ENCODE data around the gene KRT222. TPM values are rescaled to one million over a fixed set of nuclear protein-coding genes. Genes with fewer than 3 reads are reported as not detected.

KRT222 gene
- total and polyA plus RNA-seq, 7 donors, result 0.35 to 5.0 (median 3.6) TPM; not detected in 1

- DNase-seq, result no peak
- no peaks in the 10 kb centered on the region for H3K9me3 ChIP-seq
- no peak overlapping the region for H3K4me3 ChIP-seq
- no peaks in the 10 kb centered on the region for H3K36me3 ChIP-seq
- TF ChIP-seq EP300 (IDR thresholded peaks at IDR 0.05) (no peak), POLR2AphosphoS5 (IDR thresholded peaks at IDR 0.05) (no peak), CTCF (IDR thresholded peaks at IDR 0.05) (no peak), POLR2A (IDR thresholded peaks at IDR 0.05) (no peak)
- intact Hi-C loops (cut with DNase I), result loop anchor here (10.0 kb wide), 1 partner anchor 1046 kb away; no protein-coding TSS in a partner anchor
- peaks cover 0 to 18% (median 8%) of the 10 kb centered on the region in 4 donors for H3K4me1 ChIP-seq
- H3K27me3 ChIP-seq, result peaks cover 0 to 36% (median 0%) of the 10 kb centered on the region in 3 donors
- WGBS, 2 donors, result 20 to 65% methylated on average over 16 of the region's 16 CpGs
- H3K27ac ChIP-seq, result peak overlapping the region in 1 of 4 donors; percentile 25
Observed at GRCh38 chr17:40618754-40619625, 46.0 kb downstream of the KRT222 start.

GRCh38 chr17:40617678-40618240, 47.2 kb downstream of the KRT222 start:
- 73 to 75% methylated on average over 11 of the region's 11 CpGs for WGBS, 2 donors
- Histone ChIP-seq H3K4me3 (no peak overlapping the region), H3K36me3 (no peaks in the 10 kb centered on the region), H3K4me1 (peaks cover 0 to 18% (median 8%) of the 10 kb centered on the region in 4 donors), H3K9me3 (no peaks in the 10 kb centered on the region), H3K27ac (peak overlapping the region in 2 of 4 donors; percentile 33 to 43), H3K27me3 (peaks cover 0 to 39% (median 0%) of the 10 kb centered on the region in 3 donors)
- no peak for DNase-seq
- intact Hi-C loops (cut with DNase I), result loop anchor here (10.0 kb wide), 1 partner anchor 1047 kb away; no protein-coding TSS in a partner anchor
- TF ChIP-seq POLR2A (IDR thresholded peaks at IDR 0.05) (no peak), POLR2AphosphoS5 (IDR thresholded peaks at IDR 0.05) (no peak), EP300 (IDR thresholded peaks at IDR 0.05) (no peak), CTCF (IDR thresholded peaks at IDR 0.05) (no peak)

- H3K27ac ChIP-seq, result no peak overlapping the region
- H3K9me3 ChIP-seq, result no peaks in the 10 kb centered on the region
- intact Hi-C loops (cut with DNase I), result loop anchor here (10.0 kb wide), 1 partner anchor 1048 kb away; no protein-coding TSS in a partner anchor
- H3K27me3 ChIP-seq, result peaks cover 0 to 39% (median 0%) of the 10 kb centered on the region in 3 donors
- TF ChIP-seq POLR2AphosphoS5 (IDR thresholded peaks at IDR 0.05), result no peak
- no peak for TF ChIP-seq CTCF (IDR thresholded peaks at IDR 0.05)
- no peak for TF ChIP-seq POLR2A (IDR thresholded peaks at IDR 0.05)
- TF ChIP-seq EP300 (IDR thresholded peaks at IDR 0.05), result no peak
- no peaks in the 10 kb centered on the region for H3K36me3 ChIP-seq
- no peak for DNase-seq
- H3K4me1 ChIP-seq, result peaks cover 0 to 18% (median 8%) of the 10 kb centered on the region in 4 donors
- no peak overlapping the region for H3K4me3 ChIP-seq
- WGBS, 2 donors, result 65 to 66% methylated on average over 3 of the region's 3 CpGs
Observed at GRCh38 chr17:40616592-40616991, 48.4 kb downstream of the KRT222 start.

- H3K36me3 ChIP-seq, result no peaks in the 10 kb centered on the region
- H3K27ac ChIP-seq, result no peak overlapping the region
- DNase-seq, result no peak
- H3K4me1 ChIP-seq, result peaks cover 0 to 13% (median 8%) of the 10 kb centered on the region in 4 donors
- TF ChIP-seq POLR2AphosphoS5 (IDR thresholded peaks at IDR 0.05), result no peak
- TF ChIP-seq POLR2A (IDR thresholded peaks at IDR 0.05), result no peak
- TF ChIP-seq EP300 (IDR thresholded peaks at IDR 0.05), result no peak
- no peak for TF ChIP-seq CTCF (IDR thresholded peaks at IDR 0.05)
- peaks cover 0 to 39% (median 0%) of the 10 kb centered on the region in 3 donors for H3K27me3 ChIP-seq
- intact Hi-C loops (cut with DNase I), result loop anchor here (10.0 kb wide), 1 partner anchor 1049 kb away; no protein-coding TSS in a partner anchor
- H3K4me3 ChIP-seq, result no peak overlapping the region
- no peaks in the 10 kb centered on the region for H3K9me3 ChIP-seq
- WGBS, 2 donors, result 73 to 81% methylated on average over 10 of the region's 10 CpGs
Observed at GRCh38 chr17:40615841-40616476, 49.0 kb downstream of the KRT222 start.
